A673 (cell line): ENCODE measurements around the gene PALLD.

Experiments
- EZH2 ChIP-seq: fragments of 200-600 bp; sonication (generic); IDR thresholded peaks from 2 replicates; pipeline ENCODE4 v1.6.1; 2017; ENCODE audit warnings: borderline replicate concordance, low read depth, mild to moderate bottlenecking, mixed read lengths, antibody characterized with exemption, low read length; ENCODE audit not compliant: poor library complexity, severe bottlenecking
- TF ChIP-seq, protein P1 (sequence below): fragments of 300-800, 200-600 bp; sonication (generic); conservative IDR thresholded peaks from 2 replicates; pipeline ENCODE4 v1.5.1; 2017; ENCODE audit warnings: low read depth, mild to moderate bottlenecking, antibody characterized with exemption, low read length, moderate library complexity, mixed read lengths

DNA sequence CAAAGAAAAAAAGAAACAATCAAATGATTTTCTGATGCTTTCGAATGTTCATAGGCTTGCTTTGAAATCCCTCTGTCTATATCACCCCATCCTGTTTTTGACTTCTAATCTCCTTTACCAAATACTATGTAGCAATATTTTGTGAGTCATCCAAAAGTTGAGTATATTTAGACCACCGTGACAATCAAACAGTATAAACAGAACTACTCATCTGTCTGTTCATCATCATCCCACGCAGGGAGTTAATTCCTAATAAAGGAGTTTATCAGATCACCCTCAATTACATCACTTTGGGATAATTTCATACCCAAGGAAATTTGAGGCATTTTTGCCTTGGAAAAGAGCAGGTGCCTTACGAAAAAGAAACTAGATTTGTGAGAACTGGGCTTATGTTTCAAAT is 300.3 kb downstream of the PALLD start:
- TF ChIP-seq, protein P1, sequence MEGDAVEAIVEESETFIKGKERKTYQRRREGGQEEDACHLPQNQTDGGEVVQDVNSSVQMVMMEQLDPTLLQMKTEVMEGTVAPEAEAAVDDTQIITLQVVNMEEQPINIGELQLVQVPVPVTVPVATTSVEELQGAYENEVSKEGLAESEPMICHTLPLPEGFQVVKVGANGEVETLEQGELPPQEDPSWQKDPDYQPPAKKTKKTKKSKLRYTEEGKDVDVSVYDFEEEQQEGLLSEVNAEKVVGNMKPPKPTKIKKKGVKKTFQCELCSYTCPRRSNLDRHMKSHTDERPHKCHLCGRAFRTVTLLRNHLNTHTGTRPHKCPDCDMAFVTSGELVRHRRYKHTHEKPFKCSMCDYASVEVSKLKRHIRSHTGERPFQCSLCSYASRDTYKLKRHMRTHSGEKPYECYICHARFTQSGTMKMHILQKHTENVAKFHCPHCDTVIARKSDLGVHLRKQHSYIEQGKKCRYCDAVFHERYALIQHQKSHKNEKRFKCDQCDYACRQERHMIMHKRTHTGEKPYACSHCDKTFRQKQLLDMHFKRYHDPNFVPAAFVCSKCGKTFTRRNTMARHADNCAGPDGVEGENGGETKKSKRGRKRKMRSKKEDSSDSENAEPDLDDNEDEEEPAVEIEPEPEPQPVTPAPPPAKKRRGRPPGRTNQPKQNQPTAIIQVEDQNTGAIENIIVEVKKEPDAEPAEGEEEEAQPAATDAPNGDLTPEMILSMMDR: no peak
- no peak for TF ChIP-seq EZH2
